ENCODE data around the gene DCDC2C. TPM values are rescaled to one million over a fixed set of nuclear protein-coding genes. Genes with fewer than 3 reads are reported as not detected.

Gene DCDC2C
- total RNA-seq, 1 donor from 2014 or later: not detected

DNA sequence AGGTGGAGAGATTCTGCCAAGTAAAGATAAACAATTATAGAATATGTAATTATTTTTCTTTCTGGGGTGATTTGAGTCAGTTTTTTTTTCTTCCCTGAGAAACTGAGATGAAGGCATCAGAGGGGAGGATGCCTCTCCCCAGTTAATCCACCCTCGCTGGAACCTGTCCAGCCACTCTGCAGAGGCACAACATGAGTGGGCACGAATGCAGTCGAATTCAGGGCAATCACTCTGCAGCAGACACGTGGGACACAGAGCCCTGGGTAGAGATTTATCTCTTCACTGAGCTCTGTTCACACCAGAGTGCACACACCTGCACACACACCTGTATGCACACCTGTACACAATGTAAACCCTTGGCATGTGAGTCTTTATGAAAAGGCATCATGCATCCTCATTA is 154.2 kb downstream of the DCDC2C start:
- Histone ChIP-seq H3K27me3 (no peaks in the 10 kb centered on the region), H3K4me1 (no peaks in the 10 kb centered on the region), H3K9me3 (no peaks in the 10 kb centered on the region), H3K27ac (no peak overlapping the region), H3K4me3 (no peak overlapping the region), H3K36me3 (no peaks in the 10 kb centered on the region)
- no peak for TF ChIP-seq CTCF (IDR thresholded peaks at IDR 0.05)
- ATAC-seq (no peak), DNase-seq (no peak)
- intact Hi-C loops (cut with DNase I): no loop called here

DNA sequence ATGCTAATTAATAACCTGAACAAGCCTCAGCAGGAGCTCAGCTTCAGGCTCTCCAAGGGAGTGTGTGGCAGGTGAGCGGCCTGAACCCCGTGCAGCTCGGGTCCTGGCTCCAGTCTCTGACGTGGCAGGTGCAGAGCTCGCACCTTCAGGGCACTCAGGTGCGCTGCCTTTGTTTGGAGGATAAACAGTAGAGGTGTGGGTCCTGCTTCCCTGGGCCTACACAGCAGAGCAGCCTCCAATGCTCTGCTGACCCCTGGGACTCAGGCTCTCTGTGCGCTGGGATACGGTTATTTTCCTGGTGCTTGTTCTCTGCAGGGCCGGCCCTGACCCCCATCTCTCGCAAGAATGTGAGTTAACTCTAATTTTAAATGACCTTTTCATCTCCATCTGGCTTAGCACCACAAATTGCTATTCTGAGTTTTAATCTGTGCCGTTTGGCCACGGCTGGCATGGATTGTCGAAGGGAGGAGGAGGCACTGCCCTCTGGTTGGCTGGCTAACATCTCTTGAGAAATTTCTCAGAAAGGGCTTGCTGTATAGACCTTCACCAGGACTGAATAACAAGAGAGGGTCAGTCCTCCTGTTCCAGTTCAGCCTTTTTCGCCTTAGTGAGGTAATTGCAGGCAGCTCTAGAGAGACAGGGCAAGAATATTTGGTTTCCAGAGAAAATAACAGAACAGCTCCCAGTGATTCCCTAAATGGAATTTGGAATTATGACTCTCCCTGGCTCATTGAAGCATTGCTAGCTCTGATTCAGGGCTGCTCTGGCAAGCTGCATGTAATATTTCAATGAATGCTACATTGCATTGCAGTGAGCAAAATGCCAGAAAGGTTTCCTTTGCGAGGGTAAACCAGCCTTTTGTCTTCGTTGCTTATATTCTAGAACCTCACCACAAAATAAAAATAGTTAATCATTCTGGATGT is 161.8 kb downstream of the DCDC2C start:
- no peaks in the 10 kb centered on the region for H3K9me3 ChIP-seq
- H3K36me3 ChIP-seq: no peaks in the 10 kb centered on the region
- no peak for TF ChIP-seq CTCF (IDR thresholded peaks at IDR 0.05)
- DNase-seq (no peak), ATAC-seq (no peak)
- H3K4me1 ChIP-seq: no peaks in the 10 kb centered on the region
- H3K4me3 ChIP-seq: no peak overlapping the region
- H3K27me3 ChIP-seq: no peaks in the 10 kb centered on the region
- intact Hi-C loops (cut with DNase I): no loop called here
- H3K27ac ChIP-seq: no peak overlapping the region

GRCh38 chr2:3867469-3867868 is 164.1 kb downstream of the DCDC2C start:
- Histone ChIP-seq H3K4me1 (no peaks in the 10 kb centered on the region), H3K27ac (no peak overlapping the region), H3K4me3 (no peak overlapping the region), H3K9me3 (no peaks in the 10 kb centered on the region), H3K36me3 (no peaks in the 10 kb centered on the region), H3K27me3 (no peaks in the 10 kb centered on the region)
- intact Hi-C loops (cut with DNase I): no loop called here
- ATAC-seq: no peak
- no peak for TF ChIP-seq CTCF (IDR thresholded peaks at IDR 0.05)
- no peak for DNase-seq

DNA sequence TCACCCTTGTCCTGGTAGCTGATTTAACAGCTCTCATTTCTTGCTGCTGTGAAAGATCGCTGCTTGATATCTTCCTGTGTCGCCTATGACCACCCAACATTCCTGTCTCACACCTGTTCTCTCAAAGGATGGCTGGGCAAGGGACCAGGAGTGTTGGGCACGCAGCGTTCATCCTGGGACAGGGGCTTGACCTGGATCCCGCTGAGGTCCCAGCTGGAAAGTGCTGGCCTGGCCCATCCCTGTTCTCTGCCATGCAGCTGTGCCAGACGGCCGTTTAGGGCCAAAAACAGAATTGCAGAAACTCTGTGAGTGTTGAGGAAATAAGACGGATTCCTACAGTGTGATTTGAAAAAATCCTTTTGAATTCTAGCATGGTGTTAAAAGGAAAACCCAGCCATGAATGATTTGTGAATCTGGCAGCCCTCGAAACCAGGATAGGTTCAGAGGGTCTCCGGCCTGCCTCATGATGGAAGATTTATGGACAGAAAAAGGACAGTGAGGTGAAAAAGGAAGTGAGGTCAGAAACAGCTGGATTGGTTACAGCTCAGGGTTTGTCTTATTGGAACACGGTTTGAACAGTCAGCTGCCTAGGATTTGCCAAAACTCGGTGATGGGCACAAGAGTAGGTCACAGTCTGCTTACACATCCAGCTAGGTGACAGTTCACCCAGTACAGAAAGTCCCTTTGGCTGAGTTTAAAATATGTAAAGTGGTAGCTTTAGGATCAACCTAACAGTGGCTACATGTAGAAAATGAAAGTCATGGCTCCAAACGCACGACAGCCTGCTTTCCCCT is 164.8 kb downstream of the DCDC2C start:
- no peaks in the 10 kb centered on the region for H3K27me3 ChIP-seq
- H3K36me3 ChIP-seq: no peaks in the 10 kb centered on the region
- ATAC-seq: no peak
- no peak overlapping the region for H3K4me3 ChIP-seq
- no peak overlapping the region for H3K27ac ChIP-seq
- intact Hi-C loops (cut with DNase I): no loop called here
- DNase-seq: no peak
- no peaks in the 10 kb centered on the region for H3K9me3 ChIP-seq
- no peaks in the 10 kb centered on the region for H3K4me1 ChIP-seq
- no peak for TF ChIP-seq CTCF (IDR thresholded peaks at IDR 0.05)

- ATAC-seq (no peak), DNase-seq (no peak)
- H3K4me1 ChIP-seq: no peaks in the 10 kb centered on the region
- no peaks in the 10 kb centered on the region for H3K27me3 ChIP-seq
- intact Hi-C loops (cut with DNase I): no loop called here
- TF ChIP-seq CTCF (IDR thresholded peaks at IDR 0.05): no peak
- no peaks in the 10 kb centered on the region for H3K36me3 ChIP-seq
- no peak overlapping the region for H3K4me3 ChIP-seq
- H3K9me3 ChIP-seq: no peaks in the 10 kb centered on the region
- no peak overlapping the region for H3K27ac ChIP-seq
Observed at GRCh38 chr2:3870222-3870621, 166.8 kb downstream of the DCDC2C start.

Data from upper lobe of right lung (tissue), 1 donor.